Activated B cell treated with CpG ODN at 0.5 μM for 24 hours (primary cell): ENCODE data around the gene FAM199X. TPM values are rescaled to one million over a fixed set of nuclear protein-coding genes. Genes with fewer than 3 reads are reported as not detected.

ENCODE experiments used
- ATAC-seq: fragments of 200-7000 bp; cut with Tn5 transposase; one replicate; pipeline ENCODE4 v1.10.0; 2021; ENCODE audit warnings: low read depth, mild to moderate bottlenecking, moderate library complexity
- CTCF ChIA-PET: fragments of 350-600 bp; sonication (Branson Sonifier 250); formaldehyde crosslinking; loops from one replicate; lab custom pipeline; 2021; ENCODE audit warnings: antibody characterized with exemption; lab: Charles Lee
- POLR2A ChIA-PET: fragments of 350-600 bp; sonication (Branson Sonifier 250); formaldehyde crosslinking; loops from one replicate; lab custom pipeline; 2021; ENCODE audit warnings: antibody characterized with exemption; lab: Charles Lee
- DNase-seq: peaks from one replicate; pipeline ENCODE4 v3.0.0; 2022
- H3K27ac Mint-ChIP-seq: one replicate; pipeline ENCODE4 v1.8.0; 2020; ENCODE audit warnings: mixed read lengths
- H3K27me3 Mint-ChIP-seq: one replicate; pipeline ENCODE4 v1.8.0; 2021; ENCODE audit warnings: mixed read lengths
- H3K36me3 Mint-ChIP-seq: one replicate; pipeline ENCODE4 v1.8.0; 2021; ENCODE audit warnings: low read depth, mixed read lengths
- H3K4me1 Mint-ChIP-seq: one replicate; pipeline ENCODE4 v1.8.0; 2021; ENCODE audit warnings: mixed read lengths
- H3K4me3 Mint-ChIP-seq: one replicate; pipeline ENCODE4 v1.8.0; 2020; ENCODE audit warnings: mild to moderate bottlenecking, mixed read lengths
- H3K9me3 Mint-ChIP-seq: one replicate; pipeline ENCODE4 v1.8.0; 2020; ENCODE audit warnings: mixed read lengths
- intact Hi-C: fragments of 100-400 bp; cut with micrococcal nuclease; formaldehyde crosslinking; loops from one replicate; pipeline ENCODE4 v1.15.1; 2024
- total RNA-seq: library from RNA; stranded (reverse); gene quantifications from 2 replicates; pipeline ENCODE4 v1.2.3, GENCODE V29; 2022
- TF ChIP-seq, protein P1 (sequence below): fragments of 200-600 bp; IDR thresholded peaks from one replicate; pipeline ENCODE4 v1.8.0; 2022; ENCODE audit warnings: antibody characterized with exemption, mild to moderate bottlenecking

Gene FAM199X
- total RNA-seq, 1 donor from 2014 or later = 14.3 TPM

- intact Hi-C loops = loop anchor here (1.0 to 10.0 kb wide), 2 partner anchors 10 to 952 kb away; partner anchors contain the start of genes BEX4 and SLC25A53
- Mint-ChIP-seq H3K4me1 (peaks cover 32% of the 10 kb centered on the region), H3K9me3 (no peaks in the 10 kb centered on the region), H3K4me3 (peak overlapping the region; percentile 73), H3K27me3 (no peaks in the 10 kb centered on the region), H3K36me3 (peaks cover 2% of the 10 kb centered on the region), H3K27ac (no peak overlapping the region)
- DNase-seq (no peak), ATAC-seq (no peak)
- TF ChIP-seq, protein P1, sequence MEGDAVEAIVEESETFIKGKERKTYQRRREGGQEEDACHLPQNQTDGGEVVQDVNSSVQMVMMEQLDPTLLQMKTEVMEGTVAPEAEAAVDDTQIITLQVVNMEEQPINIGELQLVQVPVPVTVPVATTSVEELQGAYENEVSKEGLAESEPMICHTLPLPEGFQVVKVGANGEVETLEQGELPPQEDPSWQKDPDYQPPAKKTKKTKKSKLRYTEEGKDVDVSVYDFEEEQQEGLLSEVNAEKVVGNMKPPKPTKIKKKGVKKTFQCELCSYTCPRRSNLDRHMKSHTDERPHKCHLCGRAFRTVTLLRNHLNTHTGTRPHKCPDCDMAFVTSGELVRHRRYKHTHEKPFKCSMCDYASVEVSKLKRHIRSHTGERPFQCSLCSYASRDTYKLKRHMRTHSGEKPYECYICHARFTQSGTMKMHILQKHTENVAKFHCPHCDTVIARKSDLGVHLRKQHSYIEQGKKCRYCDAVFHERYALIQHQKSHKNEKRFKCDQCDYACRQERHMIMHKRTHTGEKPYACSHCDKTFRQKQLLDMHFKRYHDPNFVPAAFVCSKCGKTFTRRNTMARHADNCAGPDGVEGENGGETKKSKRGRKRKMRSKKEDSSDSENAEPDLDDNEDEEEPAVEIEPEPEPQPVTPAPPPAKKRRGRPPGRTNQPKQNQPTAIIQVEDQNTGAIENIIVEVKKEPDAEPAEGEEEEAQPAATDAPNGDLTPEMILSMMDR = no peak
- CTCF ChIA-PET = no interaction called here
- POLR2A ChIA-PET = interaction anchor here (3.3 kb wide), 1 partner anchor 10 kb away, joined by 75 read pairs; the partner anchor contains the start of gene SLC25A53
Measured at GRCh38 chrX:104166735-104167436, 633 bp downstream of the FAM199X start.

- H3K4me3 Mint-ChIP-seq = peak overlapping the region; percentile 73
- peaks cover 2% of the 10 kb centered on the region for H3K36me3 Mint-ChIP-seq
- intact Hi-C loops = loop anchor here (10.0 kb wide), 1 partner anchor 953 kb away; the partner anchor contains the start of gene BEX4
- ATAC-seq (no peak), DNase-seq (no peak)
- H3K27ac Mint-ChIP-seq = no peak overlapping the region
- ChIA-PET CTCF (no interaction called here), POLR2A (interaction anchor here (3.3 kb wide), 1 partner anchor 11 kb away, joined by 75 read pairs; the partner anchor contains the start of gene SLC25A53)
- no peaks in the 10 kb centered on the region for H3K27me3 Mint-ChIP-seq
- no peaks in the 10 kb centered on the region for H3K9me3 Mint-ChIP-seq
- peaks cover 32% of the 10 kb centered on the region for H3K4me1 Mint-ChIP-seq
- TF ChIP-seq, protein P1 = no peak
Measured at GRCh38 chrX:104168127-104168526, 1.9 kb downstream of the FAM199X start.

DNA sequence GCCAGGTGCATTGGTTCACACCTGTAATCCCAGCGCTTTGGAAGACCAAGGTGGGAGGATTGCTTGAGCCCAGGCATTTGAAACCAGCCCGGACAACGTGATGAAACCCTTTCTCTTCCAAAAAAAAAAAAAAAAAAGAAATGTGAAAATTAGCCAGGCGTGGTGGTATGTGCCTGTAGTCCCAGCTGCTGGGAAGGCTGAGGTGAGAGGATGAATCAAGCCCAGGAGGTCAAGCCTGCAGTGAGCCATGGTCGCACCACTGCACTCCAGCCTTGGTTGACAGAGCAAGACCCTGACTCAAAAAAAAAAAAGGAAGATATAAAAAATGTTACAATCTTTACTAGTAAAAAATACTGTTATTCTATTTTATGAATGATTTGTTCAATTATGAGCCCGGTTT is 5.9 kb downstream of the FAM199X start:
- ChIA-PET POLR2A (no interaction called here), CTCF (no interaction called here)
- TF ChIP-seq, protein P1 = no peak
- DNase-seq = no peak
- Mint-ChIP-seq H3K27ac (no peak overlapping the region), H3K4me3 (no peak overlapping the region), H3K27me3 (no peaks in the 10 kb centered on the region), H3K4me1 (peaks cover 25% of the 10 kb centered on the region), H3K9me3 (no peaks in the 10 kb centered on the region), H3K36me3 (peaks cover 14% of the 10 kb centered on the region)
- intact Hi-C loops = no loop called here
- no peak for ATAC-seq

GRCh38 chrX:104172788-104173187 is 6.5 kb downstream of the FAM199X start:
- Mint-ChIP-seq H3K9me3 (no peaks in the 10 kb centered on the region), H3K4me1 (peaks cover 20% of the 10 kb centered on the region), H3K27me3 (no peaks in the 10 kb centered on the region), H3K27ac (no peak overlapping the region), H3K36me3 (peaks cover 20% of the 10 kb centered on the region), H3K4me3 (no peak overlapping the region)
- ChIA-PET POLR2A (no interaction called here), CTCF (interaction anchor here (1.2 kb wide), 1 partner anchor 21 kb away, joined by 4 read pairs; no protein-coding TSS in a partner anchor)
- intact Hi-C loops = no loop called here
- no peak for ATAC-seq
- TF ChIP-seq, protein P1 = no peak
- DNase-seq = no peak

- H3K36me3 Mint-ChIP-seq = peaks cover 28% of the 10 kb centered on the region
- H3K27me3 Mint-ChIP-seq = no peaks in the 10 kb centered on the region
- no peak overlapping the region for H3K4me3 Mint-ChIP-seq
- ChIA-PET POLR2A (no interaction called here), CTCF (interaction anchor here (1.2 kb wide), 1 partner anchor 20 kb away, joined by 4 read pairs; no protein-coding TSS in a partner anchor)
- no peak for DNase-seq
- TF ChIP-seq, protein P1 = no peak
- intact Hi-C loops = no loop called here
- ATAC-seq = no peak
- peaks cover 9% of the 10 kb centered on the region for H3K4me1 Mint-ChIP-seq
- no peaks in the 10 kb centered on the region for H3K9me3 Mint-ChIP-seq
- no peak overlapping the region for H3K27ac Mint-ChIP-seq
Measured at GRCh38 chrX:104173841-104174240, 7.6 kb downstream of the FAM199X start.
